ENCODE data around the gene MAP7D1. TPM values are rescaled to one million over a fixed set of nuclear protein-coding genes. Genes with fewer than 3 reads are reported as not detected.

The MAP7D1 gene
- total RNA-seq, 1 donor from 2014 or later = 93.8 TPM

- peaks cover 15% of the 10 kb centered on the region for H3K4me1 ChIP-seq
- DNase-seq (ENCODE audit: extremely low spot score in 2 of 2) = no peak
- TF ChIP-seq POLR2A (IDR thresholded peaks at IDR 0.05) (no peak), POLR2AphosphoS5 (IDR thresholded peaks at IDR 0.05; ENCODE audit: insufficient read depth in 1 of 2, low read depth in 1 of 2) (no peak)
- TF ChIP-seq, protein P1, sequence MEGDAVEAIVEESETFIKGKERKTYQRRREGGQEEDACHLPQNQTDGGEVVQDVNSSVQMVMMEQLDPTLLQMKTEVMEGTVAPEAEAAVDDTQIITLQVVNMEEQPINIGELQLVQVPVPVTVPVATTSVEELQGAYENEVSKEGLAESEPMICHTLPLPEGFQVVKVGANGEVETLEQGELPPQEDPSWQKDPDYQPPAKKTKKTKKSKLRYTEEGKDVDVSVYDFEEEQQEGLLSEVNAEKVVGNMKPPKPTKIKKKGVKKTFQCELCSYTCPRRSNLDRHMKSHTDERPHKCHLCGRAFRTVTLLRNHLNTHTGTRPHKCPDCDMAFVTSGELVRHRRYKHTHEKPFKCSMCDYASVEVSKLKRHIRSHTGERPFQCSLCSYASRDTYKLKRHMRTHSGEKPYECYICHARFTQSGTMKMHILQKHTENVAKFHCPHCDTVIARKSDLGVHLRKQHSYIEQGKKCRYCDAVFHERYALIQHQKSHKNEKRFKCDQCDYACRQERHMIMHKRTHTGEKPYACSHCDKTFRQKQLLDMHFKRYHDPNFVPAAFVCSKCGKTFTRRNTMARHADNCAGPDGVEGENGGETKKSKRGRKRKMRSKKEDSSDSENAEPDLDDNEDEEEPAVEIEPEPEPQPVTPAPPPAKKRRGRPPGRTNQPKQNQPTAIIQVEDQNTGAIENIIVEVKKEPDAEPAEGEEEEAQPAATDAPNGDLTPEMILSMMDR (IDR thresholded peaks at IDR 0.05) = no peak
- no peak overlapping the region for H3K4me3 ChIP-seq
- no peaks in the 10 kb centered on the region for H3K36me3 ChIP-seq
- no peaks in the 10 kb centered on the region for H3K9me3 ChIP-seq
- intact Hi-C loops (cut with DNase I) = no loop called here
- no peaks in the 10 kb centered on the region for H3K27me3 ChIP-seq
- no peak overlapping the region for H3K27ac ChIP-seq
These were observed 44.2 kb downstream of the MAP7D1 start for GRCh38 chr1:36199934-36200741.

DNA sequence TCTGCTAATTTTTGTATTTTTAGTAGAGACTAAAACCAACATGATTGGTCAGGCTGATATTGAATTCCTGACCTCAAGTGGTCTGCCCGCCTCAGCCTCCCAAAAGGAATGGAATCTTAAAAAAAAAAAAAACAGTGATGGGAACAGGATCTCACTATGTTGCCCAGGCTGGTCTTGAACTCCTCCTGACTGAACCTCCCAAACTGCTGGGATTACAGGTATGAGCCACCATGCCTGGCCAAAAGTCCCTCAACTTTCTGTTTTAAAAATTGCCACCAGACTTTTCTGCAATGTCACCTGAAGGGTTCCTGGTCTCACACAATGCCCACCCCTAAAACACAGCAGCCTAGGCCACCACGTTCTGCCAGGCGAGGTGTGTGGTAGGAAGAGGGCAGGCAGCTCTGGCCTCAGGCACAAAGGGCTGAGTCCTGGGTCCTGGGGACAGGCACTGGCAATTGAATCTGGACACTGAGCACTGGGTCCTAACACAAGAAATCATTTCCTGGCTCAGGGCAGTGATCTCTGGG is 47.1 kb downstream of the MAP7D1 start:
- Histone ChIP-seq H3K4me3 (no peak overlapping the region), H3K27ac (peak overlapping the region; percentile 69), H3K27me3 (no peaks in the 10 kb centered on the region), H3K9me3 (no peaks in the 10 kb centered on the region), H3K4me1 (peaks cover 22% of the 10 kb centered on the region), H3K36me3 (no peaks in the 10 kb centered on the region)
- no peak for DNase-seq (ENCODE audit: extremely low spot score in 2 of 2)
- intact Hi-C loops (cut with DNase I) = loop anchor here (2.0 kb wide), 1 partner anchor 78 kb away; no protein-coding TSS in a partner anchor
- no peak for TF ChIP-seq POLR2A (IDR thresholded peaks at IDR 0.05)
- TF ChIP-seq POLR2AphosphoS5 (IDR thresholded peaks at IDR 0.05; ENCODE audit: insufficient read depth in 1 of 2, low read depth in 1 of 2) = no peak
- TF ChIP-seq, protein P1 (IDR thresholded peaks at IDR 0.05) = no peak

DNA sequence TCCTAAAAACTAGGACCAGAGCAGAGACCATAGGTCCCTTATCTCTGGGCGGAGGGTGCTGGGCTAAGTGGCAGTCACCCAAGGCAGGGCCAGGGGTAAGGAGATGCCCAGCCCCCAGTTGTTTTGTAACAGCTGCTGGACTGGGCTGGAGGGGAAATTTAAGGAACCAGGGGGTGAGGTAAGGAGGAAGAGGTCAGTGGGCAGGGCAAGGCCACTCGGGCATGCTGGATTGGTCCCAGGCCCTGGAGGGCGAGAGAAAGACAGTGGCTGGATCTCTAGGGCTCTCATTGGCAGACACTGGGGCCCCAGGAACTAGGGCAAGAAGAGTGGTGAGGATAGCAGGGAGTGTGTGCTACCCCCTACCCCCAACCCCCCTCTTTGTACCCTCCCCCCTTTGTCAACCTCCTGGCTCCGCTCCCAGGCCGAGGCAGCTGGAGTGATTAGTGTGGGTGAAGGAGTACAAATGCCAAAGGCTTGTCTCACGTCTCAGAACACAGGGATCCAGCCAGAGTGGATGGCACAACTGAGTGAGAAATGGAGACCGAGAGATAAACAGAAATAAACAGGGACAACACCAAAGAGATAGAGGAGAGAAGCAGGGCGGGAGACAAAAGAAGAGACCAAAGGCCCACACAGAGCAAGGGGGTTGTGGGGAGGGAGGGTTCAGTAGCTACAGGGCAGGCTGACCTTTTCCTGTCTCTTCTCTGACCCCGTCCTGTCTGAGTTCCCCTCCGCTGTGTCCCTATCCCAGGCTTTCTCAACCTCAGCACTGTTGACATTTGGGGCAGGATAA is 47.8 kb downstream of the MAP7D1 start:
- intact Hi-C loops (cut with DNase I) = loop anchor here (2.0 kb wide), 1 partner anchor 77 kb away; no protein-coding TSS in a partner anchor
- TF ChIP-seq POLR2AphosphoS5 (IDR thresholded peaks at IDR 0.05; ENCODE audit: insufficient read depth in 1 of 2, low read depth in 1 of 2) (no peak), POLR2A (IDR thresholded peaks at IDR 0.05) (no peak)
- TF ChIP-seq, protein P1 (IDR thresholded peaks at IDR 0.05) = no peak
- Histone ChIP-seq H3K27me3 (no peaks in the 10 kb centered on the region), H3K27ac (peak overlapping the region; percentile 69), H3K4me1 (peaks cover 23% of the 10 kb centered on the region), H3K36me3 (no peaks in the 10 kb centered on the region), H3K9me3 (no peaks in the 10 kb centered on the region), H3K4me3 (no peak overlapping the region)
- DNase-seq (ENCODE audit: extremely low spot score in 2 of 2) = no peak

DNA sequence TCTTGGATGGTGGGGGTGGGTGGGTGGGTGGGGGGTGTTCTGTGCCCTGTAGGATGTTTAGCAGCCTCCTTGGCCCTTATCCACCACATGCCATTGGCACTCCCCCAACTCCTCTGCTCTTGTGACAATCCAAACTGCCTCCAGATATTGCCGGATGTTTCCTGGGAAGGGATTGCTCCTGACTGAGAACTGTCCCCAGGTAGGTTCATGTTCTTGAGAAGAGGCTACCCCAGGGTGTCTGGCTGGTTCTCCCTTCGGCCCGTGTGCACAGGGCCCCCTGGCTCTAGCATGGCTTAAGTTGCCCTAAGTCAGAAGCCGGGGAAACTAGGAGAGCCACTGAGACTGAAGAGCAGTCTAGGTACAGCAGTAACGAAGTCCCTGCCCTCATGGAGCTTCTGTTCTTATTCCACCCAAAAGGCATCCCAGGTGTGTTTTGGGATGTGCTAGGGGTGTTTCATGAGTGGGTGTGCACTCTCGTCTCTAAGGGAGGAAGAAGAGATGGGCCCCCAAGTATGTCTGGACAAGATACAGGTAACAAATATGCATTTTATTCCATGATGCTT is 48.5 kb downstream of the MAP7D1 start:
- no peak overlapping the region for H3K4me3 ChIP-seq
- TF ChIP-seq POLR2AphosphoS5 (IDR thresholded peaks at IDR 0.05; ENCODE audit: insufficient read depth in 1 of 2, low read depth in 1 of 2) (no peak), POLR2A (IDR thresholded peaks at IDR 0.05) (no peak)
- TF ChIP-seq, protein P1 (IDR thresholded peaks at IDR 0.05) = no peak
- intact Hi-C loops (cut with DNase I) = no loop called here
- H3K9me3 ChIP-seq = no peaks in the 10 kb centered on the region
- H3K36me3 ChIP-seq = no peaks in the 10 kb centered on the region
- peak overlapping the region; percentile 69 for H3K27ac ChIP-seq
- DNase-seq (ENCODE audit: extremely low spot score in 2 of 2) = no peak
- H3K4me1 ChIP-seq = peaks cover 23% of the 10 kb centered on the region
- H3K27me3 ChIP-seq = no peaks in the 10 kb centered on the region
